HL-60/S4 (cell line): ENCODE measurements around the gene SSB.
"Not testable (repeated sequence)": the region's sequence is repeated elsewhere in the genome, so short reads cannot be mapped to it uniquely, and the experiment has no call there.

Experiments
- in situ Hi-C: fragments of 300-500 bp; cut with MboI; formaldehyde crosslinking; loops from 2 replicates; pipeline ENCODE4 v1.14.3; 2022; ENCODE audit warnings: low sequenced_read_pairs

SSB gene

GRCh38 chr2:169828141-169828811 is 29.6 kb downstream of the SSB start:
- in situ Hi-C loops = no loop called here

DNA sequence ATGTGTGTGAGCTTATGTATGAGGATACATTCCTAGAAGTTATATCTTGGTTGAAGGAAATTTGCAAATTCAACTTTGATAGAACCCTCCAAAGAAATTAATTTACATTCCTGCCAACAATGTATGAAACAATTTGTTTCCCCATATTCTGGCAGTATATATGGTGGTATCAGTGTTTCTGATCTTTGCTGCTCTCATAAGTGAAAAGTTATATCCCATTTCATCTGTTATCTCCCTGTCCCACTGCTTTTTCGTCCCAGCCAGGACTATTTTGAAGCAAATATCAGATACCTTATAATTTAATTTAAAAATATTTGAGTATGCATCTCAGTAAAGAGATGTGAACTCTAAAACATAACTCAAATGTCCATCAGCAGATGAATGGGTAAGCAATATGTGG is 35.7 kb downstream of the SSB start:
- in situ Hi-C loops = no loop called here

GRCh38 chr2:169838743-169839489 is 40.2 kb downstream of the SSB start:
- in situ Hi-C loops = no loop called here

DNA sequence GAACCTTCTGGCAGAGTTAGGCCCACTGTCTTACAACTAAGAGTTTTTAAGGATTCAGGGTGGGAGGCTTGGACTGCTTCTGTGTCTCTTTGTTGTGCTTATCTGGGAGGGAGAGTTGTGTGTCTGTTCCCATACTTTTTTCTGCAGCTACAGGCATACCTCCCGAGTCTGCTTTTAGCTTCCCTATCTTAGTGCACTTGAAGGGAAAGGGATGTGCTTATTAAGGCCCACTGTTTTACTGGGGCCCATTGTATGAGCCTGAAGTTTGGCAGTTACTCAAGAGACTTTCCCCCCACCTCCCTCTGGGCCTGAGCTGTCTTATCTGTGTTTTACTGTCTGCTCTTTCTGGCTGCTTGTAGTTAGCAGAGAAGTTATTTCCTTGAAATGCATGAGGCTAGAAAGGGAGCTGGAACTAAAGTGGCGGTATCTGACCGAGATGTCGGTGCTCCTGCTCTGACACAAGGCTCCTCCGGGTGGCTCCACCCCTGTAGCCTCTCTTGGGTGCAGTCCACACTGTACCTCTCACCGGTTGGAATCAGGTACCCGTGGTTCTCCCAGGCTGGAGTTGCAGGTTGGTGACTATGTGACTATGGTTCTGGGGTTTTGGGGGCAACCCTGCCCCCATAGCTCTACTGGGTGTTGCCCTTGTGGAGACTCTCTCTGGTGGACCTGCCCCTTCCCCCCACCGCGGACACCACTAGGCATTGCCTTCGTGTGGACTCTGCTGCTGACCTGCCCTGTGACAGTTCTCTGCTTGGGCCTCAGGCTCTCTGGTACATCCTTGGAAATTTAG is 41.5 kb downstream of the SSB start:
- in situ Hi-C loops = no loop called here

GRCh38 chr2:169840747-169841142 is 42.1 kb downstream of the SSB start:
- in situ Hi-C loops = no loop called here

DNA sequence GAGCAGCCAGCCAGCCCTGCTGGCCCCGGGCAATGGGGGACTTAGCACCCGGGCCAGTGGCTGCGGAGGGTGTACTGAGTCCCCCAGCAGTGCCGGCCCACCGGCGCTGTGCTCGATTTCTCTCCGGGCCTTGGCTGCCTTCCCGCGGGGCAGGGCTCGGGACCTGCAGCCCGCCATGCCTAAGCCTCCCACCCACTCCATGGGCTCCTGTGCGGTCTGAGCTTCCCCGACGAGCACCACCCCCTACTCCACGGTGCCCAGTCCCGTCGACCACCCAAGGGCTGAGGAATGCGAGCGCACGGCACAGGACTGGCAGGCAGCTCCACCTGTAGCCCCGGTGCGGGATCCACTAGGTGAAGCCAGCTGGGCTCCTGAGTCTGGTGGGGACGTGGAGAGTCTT is 43.0 kb downstream of the SSB start:
- in situ Hi-C loops = not testable (repeated sequence)

DNA sequence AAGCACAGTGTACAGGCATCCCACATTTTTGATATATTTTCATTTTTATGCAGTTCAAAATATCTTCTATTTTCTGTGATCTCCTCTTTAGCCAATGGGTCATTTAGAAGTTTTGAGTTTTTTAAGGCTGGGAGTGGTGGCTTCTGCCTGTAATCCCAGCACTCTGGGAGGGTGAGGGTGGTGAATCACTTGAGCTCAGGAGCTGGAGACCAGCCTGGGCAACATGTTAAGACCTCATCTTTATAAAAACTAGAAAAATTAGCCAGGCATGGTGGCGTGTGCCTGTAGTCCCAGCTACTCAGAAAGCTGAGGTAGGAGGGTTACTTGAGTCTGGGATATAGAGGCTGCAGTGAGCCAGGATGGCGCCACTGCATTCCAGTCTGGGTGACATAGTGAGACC is 46.3 kb downstream of the SSB start:
- in situ Hi-C loops = no loop called here

DNA sequence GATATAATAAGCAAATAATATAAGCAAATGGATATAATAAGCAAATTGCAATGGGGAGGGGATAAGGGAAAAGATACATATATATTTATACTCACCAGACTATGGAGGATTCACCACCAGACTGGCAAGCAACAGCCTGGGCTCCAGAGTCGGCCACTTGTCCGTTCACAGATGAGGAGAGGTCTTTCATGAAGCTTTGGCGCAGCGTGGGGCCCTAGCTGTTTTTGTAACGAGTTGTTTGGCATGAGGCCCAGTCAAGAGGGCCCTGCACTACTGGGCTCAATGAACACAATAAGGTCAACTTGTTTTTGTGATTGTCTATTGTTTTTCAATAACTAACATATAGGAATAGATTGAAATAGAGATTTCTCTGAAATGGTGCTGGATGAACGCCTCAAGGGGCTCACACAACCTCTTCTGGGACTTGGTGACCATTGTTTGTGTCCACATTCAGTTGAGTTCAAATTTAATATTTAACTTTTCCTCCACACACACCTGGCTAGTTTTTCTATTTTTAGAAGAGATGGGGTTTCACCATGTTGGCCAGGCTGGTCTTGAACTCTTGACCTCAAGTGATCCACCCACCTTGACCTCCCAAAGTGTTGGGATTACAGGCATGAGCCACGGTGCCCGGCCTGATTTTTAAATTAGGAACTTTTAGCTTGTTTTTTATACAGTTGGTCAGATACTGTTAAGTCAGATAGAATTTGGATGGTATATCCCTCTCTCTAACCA is 50.5 kb downstream of the SSB start:
- in situ Hi-C loops = not testable (repeated sequence)

DNA sequence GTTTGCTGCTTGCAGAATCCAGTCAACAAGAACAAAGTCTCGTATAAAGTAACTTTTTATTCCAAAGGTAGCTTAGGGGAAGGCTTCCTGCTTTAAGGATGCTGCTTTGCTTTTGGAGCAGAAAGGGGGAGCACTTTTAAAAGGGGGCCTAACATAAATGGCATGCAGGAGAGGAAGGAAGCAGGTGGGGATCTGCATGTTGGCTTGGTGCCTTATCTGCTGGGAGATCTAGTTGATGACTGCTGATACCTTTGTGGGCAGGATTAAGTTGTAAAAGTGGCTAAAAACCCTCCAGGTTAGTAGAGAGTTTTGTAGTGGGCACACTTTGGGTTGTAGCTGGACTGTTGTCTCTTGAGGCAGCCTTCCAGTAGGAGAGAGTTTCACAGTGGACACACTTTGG is 51.0 kb downstream of the SSB start:
- in situ Hi-C loops = no loop called here

DNA sequence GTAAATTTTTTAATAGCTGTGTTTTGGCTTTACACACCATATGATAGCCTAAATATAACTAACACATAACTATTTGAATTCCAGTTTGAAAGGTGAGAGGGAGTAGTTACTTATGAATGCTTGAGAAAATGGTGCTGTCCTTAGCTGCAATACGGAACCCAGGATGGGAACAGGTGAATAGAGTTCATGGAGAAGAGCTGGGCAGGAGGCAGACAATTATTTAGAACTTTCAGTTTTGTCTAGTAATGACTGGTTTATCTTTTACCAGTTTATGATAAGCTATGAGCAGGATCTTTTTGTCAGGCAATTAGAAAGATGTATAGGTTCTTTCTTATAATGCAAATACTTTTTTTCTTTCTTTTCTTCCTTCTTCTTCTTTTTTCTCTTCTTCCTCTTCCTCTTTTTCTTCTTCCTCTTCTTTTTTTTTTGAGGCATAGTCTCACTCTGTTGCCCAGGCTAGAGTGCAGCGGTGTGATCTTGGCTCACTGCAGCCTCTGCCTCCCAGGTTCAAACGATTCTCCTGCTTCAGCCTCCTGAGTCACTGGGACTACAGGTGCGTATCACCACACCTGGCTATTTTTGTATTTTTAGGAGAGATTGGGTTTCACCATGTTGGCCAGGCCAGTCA is 54.5 kb downstream of the SSB start:
- in situ Hi-C loops = no loop called here

GRCh38 chr2:169855281-169856258 is 56.9 kb downstream of the SSB start:
- in situ Hi-C loops = not testable (repeated sequence)

- in situ Hi-C loops = no loop called here
Measured at GRCh38 chr2:169859423-169859822, 60.8 kb downstream of the SSB start.

DNA sequence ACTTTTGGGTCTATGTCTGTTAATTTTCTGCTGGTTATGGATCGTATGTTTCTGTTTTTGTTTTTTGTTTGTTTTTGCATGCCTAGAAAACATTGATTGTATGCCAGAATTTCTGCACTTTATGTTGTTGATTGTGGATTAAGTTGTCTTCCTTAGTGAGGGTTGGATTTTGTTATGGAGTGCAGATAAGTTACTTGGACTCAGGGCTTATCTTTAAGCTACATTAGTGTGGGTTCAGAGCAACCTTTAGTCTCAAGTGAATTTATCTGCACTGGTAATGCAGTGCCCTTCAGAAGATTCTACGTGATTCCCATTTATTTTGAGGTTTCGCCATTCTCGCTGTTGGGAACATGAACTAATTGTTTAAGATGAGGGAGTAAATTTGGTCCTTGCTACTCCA is 61.5 kb downstream of the SSB start:
- in situ Hi-C loops = no loop called here
